Cardiac muscle cell (in vitro differentiated cells and primary cell): ENCODE measurements around the gene PHTF1. TPM values are rescaled to one million over a fixed set of nuclear protein-coding genes. Genes with fewer than 3 reads are reported as not detected.

Source experiments
- DNase-seq, 2 donors: peaks; one replicate each; pipeline versions ENCODE4 v3.0.0 to v3.0.0-alpha.2; 2010 to 2017; ENCODE audit warnings: low read depth in 1 of 2, low spot score in 1 of 2
- H3K27ac ChIP-seq: fragments of 200-600 bp; sonication (generic); 2 replicates; pipeline ENCODE4 v1.5.1; 2016
- H3K27me3 ChIP-seq: fragments of 200-600 bp; sonication (generic); 2 replicates; pipeline ENCODE4 v1.6.0; 2016; ENCODE audit warnings: control low read depth
- H3K36me3 ChIP-seq: fragments of 200-600 bp; sonication (generic); 2 replicates; pipeline ENCODE4 v1.5.1; 2016; ENCODE audit warnings: control low read depth
- H3K4me1 ChIP-seq: fragments of 200-600 bp; sonication (generic); 2 replicates; pipeline ENCODE4 v1.8.1; 2017; ENCODE audit warnings: low read depth, mild to moderate bottlenecking, mixed run types
- H3K4me3 ChIP-seq: fragments of 200-600 bp; sonication (generic); 2 replicates; pipeline ENCODE4 v1.5.1; 2016; ENCODE audit warnings: mild to moderate bottlenecking
- H3K9me3 ChIP-seq: fragments of 200-600 bp; sonication (generic); 2 replicates; pipeline ENCODE4 v1.5.1; 2017; ENCODE audit warnings: low read depth, mild to moderate bottlenecking, control low read depth
- CTCF ChIP-seq: IDR thresholded peaks from 2 replicates; pipeline ENCODE4 v1.5.1; 2012; ENCODE audit warnings: low read depth, mild to moderate bottlenecking, low read length
- polyA plus RNA-seq: library from polyadenylated mRNA; unstranded; fragments of >200 nt; fragmentation: Nextera tagmentation; extraction: Ambion mirVana; gene quantifications from 2 replicates; pipeline ENCODE4 v1.2.1, GENCODE V29; 2016
- total RNA-seq: library from RNA; depleted of rRNA; stranded (reverse); fragments of >200 nt; gene quantifications from 2 replicates; pipeline ENCODE4 v1.2.3, GENCODE V29; 2016

Gene PHTF1
- total and polyA plus RNA-seq, 2 experiments from 2014 or later, result 40.5 to 45.2 TPM

GRCh38 chr1:113647164-113647563 lies 112.1 kb downstream of the PHTF1 start:
- Histone ChIP-seq H3K36me3 (peaks cover 4% of the 10 kb centered on the region), H3K4me1 (no peaks in the 10 kb centered on the region), H3K4me3 (no peak overlapping the region), H3K27me3 (no peaks in the 10 kb centered on the region), H3K9me3 (no peaks in the 10 kb centered on the region), H3K27ac (no peak overlapping the region)
- no peak for TF ChIP-seq CTCF
- no peak for DNase-seq

Other genes starting within 250 kb of the PHTF1 start
- 18.0 and 27.3 TPM in 2 replicates for gene RSBN1, start 53.0 kb upstream of the PHTF1 start, total RNA-seq
- gene RSBN1, start 53.0 kb upstream of the PHTF1 start, polyA plus RNA-seq, result 12.7 and 18.8 TPM in 2 replicates
- not detected in 2 replicates for gene PTPN22, start 112.2 kb upstream of the PHTF1 start, total RNA-seq
- not detected in 2 replicates for gene PTPN22, start 112.2 kb upstream of the PHTF1 start, polyA plus RNA-seq
- 4.5 TPM in 1 of 2 replicates, not detected in the other for gene BCL2L15, start 128.1 kb upstream of the PHTF1 start, total RNA-seq
- 0.16 TPM in 1 of 2 replicates, not detected in the other for gene BCL2L15, start 128.1 kb upstream of the PHTF1 start, polyA plus RNA-seq
- gene AP4B1, start 145.3 kb upstream of the PHTF1 start, total RNA-seq, result 8.8 and 18.8 TPM in 2 replicates
- gene AP4B1, start 145.3 kb upstream of the PHTF1 start, polyA plus RNA-seq, result 18.3 and 22.5 TPM in 2 replicates
- 5.6 and 6.3 TPM in 2 replicates for gene DCLRE1B, start 145.8 kb upstream of the PHTF1 start, total RNA-seq
- 3.4 and 5.5 TPM in 2 replicates for gene DCLRE1B, start 145.8 kb upstream of the PHTF1 start, polyA plus RNA-seq
- gene HIPK1, start 169.8 kb upstream of the PHTF1 start, total RNA-seq, result 23.4 and 27.7 TPM in 2 replicates
- 14.1 and 19.3 TPM in 2 replicates for gene HIPK1, start 169.8 kb upstream of the PHTF1 start, polyA plus RNA-seq
- gene OLFML3, start 220.0 kb upstream of the PHTF1 start, total RNA-seq, result 15.4 and 16.0 TPM in 2 replicates
- 9.7 and 13.5 TPM in 2 replicates for gene OLFML3, start 220.0 kb upstream of the PHTF1 start, polyA plus RNA-seq